GM10847 (cell line): ENCODE results near the gene IQGAP2.

ENCODE experiments used
- POLR2A ChIP-seq: IDR thresholded peaks from 2 replicates; pipeline ENCODE4 v1.6.1; 2011; ENCODE audit not compliant: insufficient read length; ENCODE audit errors: extremely low read depth

The IQGAP2 gene

DNA sequence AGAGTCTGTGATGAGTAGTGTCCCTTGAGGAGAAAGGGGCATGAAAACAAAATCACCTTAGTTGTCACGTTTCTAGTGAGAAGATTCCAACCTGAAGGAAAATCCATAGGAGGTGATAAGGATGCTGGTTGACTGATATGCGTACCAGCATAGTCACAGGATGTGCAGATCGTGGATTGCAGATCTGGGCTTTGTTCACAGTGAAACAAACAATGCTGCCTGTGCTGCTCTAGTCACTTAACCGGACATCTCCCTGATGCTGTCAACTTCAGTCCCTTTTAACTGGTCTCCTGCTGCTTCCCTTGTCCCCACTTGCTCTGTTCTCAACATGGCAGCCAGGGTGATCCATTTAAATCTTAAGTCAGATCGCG, 89.7 kb downstream of the IQGAP2 start:
- no peak for TF ChIP-seq POLR2A

DNA sequence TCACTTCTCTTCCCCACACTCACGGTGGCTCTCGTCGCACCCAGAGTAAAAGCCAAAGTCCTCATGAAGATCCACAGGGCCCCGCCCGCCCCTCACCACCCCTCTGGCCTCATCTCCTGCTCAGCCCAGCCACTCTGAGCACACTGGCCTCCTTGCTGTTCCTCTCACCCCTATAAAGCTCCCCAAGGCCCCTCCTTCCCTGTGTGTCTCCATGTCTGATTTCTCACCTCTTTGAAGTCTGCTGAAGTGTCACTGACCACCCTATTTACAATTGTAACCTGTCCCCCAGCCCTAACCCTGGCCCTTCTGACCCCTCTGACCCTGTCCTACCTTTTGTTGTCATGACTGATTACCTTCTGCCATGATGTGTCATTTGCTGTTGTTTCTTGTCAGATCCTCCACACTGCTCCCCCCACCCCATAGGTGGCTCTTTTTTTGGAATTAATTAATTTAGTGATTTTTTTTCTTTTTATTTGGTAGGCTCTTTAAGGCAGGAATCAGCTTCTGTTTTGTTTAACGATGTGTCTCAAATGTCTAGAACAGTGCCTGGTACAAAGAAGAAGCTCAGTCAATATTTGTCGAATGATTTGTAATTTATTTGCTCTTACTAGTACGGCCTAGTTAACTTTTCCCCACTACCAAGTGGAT, 90.2 kb downstream of the IQGAP2 start:
- TF ChIP-seq POLR2A: no peak

GRCh38 chr5:76494201-76494600, 91.1 kb downstream of the IQGAP2 start:
- TF ChIP-seq POLR2A: no peak

GRCh38 chr5:76495870-76496269, 92.8 kb downstream of the IQGAP2 start:
- TF ChIP-seq POLR2A: no peak

DNA sequence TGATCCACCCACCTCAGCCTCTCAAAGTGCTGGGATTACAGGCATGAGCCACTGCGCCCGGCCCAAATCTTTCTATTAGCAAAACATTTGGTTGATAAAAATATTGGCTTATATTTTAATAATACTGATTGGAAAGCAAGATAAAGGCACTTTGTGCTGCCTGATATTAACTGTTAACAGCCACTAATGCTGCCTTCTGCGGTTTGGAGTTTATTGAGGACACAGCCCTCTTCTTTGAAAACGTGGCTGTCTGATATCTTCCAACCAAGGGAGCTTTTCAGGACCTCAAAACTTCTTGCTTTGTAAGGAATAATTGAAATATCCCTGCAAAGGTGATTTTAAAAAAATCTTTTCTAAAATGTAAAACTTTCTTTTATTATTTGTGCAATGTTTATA, 94.0 kb downstream of the IQGAP2 start:
- no peak for TF ChIP-seq POLR2A

- no peak for TF ChIP-seq POLR2A
Measured at GRCh38 chr5:76497986-76498717, 95.1 kb downstream of the IQGAP2 start.

DNA sequence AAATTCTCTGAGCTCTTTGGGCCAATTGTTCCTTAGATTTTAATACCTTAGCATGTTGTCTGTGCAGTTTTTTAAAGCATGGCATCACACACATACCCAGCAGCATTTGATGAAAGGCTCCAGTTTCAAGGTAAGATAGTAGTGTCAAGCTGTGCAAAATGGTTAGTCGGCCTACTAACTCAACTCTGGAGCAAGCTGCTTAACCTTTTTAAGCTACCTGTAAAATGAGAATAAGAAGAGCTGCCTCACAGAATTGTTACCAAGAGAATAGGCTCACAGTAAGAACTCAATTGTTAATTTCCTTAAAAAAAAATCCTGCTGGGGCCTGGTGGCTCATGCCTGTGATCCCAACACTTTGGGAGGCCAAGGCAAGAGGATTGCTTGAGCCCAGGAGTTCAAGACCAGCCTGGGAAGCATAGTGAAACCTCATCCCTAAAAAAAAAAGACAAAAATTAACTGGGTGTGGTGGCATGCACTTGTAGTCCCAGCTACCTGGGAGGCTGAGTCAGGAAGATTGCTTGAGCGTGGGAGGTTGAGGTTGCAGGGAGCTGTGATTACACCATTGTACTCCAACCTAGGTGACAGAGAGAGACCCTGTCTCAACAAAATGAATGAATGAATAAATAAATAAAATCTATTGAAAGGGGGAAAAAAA, 96.5 kb downstream of the IQGAP2 start:
- TF ChIP-seq POLR2A: no peak

GRCh38 chr5:76500633-76501393, 97.7 kb downstream of the IQGAP2 start:
- no peak for TF ChIP-seq POLR2A

DNA sequence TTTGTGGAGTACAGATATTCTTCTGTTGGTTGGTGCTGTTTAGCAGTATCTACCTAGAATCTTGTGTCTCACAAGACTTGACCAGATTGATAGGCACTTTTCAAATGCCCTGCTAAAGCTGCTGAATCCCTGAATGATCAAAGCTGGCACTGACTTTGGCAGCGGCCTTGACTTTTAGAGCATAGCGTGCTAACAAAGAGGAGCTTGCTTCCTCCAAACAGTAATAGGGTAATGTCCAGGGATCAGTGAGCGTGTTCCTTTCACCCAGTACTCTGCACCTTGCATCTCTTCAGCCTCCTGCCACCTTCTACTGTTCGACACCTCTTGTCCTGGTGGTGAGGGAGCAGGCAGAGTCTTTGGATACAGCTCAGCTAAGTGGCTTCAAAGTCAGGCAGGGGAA, 100.8 kb downstream of the IQGAP2 start:
- TF ChIP-seq POLR2A: no peak

- TF ChIP-seq POLR2A: no peak
Measured at GRCh38 chr5:76504901-76505564, 101.9 kb downstream of the IQGAP2 start.

DNA sequence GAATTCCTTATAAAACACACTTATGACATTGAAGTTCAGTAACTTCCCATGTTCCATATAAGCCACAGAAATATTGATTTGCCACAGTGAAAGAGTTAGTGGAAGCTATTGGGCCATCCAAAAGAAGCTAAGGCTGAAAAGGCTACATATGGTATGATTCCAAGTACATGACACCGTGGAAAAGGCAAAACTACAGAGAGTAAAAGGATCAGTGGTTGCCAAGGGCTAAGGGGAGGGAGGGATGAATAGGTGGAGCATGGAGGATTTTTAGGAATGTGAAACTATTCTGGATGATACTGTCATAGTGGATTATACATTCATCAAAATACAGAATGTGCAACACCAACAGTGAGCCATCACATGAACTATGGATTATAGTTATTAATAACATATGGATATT, 110.4 kb downstream of the IQGAP2 start:
- TF ChIP-seq POLR2A: no peak

GRCh38 chr5:76514292-76514691, 111.2 kb downstream of the IQGAP2 start:
- no peak for TF ChIP-seq POLR2A

GRCh38 chr5:76514713-76515112, 111.6 kb downstream of the IQGAP2 start:
- no peak for TF ChIP-seq POLR2A

DNA sequence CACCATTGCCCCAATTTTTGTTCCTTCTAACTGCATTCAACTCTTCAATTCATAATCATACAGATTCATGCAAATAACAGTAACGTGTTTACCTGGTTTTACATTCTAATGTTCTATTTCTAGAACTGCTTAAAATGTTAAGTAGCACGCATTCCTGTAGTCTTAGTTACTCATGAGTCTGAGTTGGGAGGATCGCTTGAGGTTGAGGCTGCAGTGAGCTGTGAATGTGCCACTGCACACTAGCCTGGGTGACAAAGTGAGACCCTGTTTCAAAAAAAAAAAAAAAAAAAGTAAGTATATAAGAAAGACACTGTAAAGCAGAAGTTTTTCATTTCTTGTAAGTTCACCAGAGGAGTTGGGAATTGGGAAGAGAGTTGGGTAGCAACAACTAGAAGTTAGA, 114.2 kb downstream of the IQGAP2 start:
- TF ChIP-seq POLR2A: no peak

GRCh38 chr5:76521240-76521758, 118.2 kb downstream of the IQGAP2 start:
- no peak for TF ChIP-seq POLR2A
